Gastrocnemius medialis (tissue), 4 donors: Measurements from ENCODE around the gene CAB39. TPM values are rescaled to one million over a fixed set of nuclear protein-coding genes. Genes with fewer than 3 reads are reported as not detected.

Experiments
- ATAC-seq, 2 donors: fragments of 150-250 bp; one replicate each; pipeline ENCODE4 v1.9.1; 2016
- DNase-seq, 2 donors: peaks; one replicate each; pipeline ENCODE4 v3.0.0-alpha.2; 2019
- H3K27ac ChIP-seq, 4 donors: fragments of 200-600 bp; sonication (generic); 1 replicate in 1 of 4; 2 replicates in 3 of 4; pipeline ENCODE4 v1.5.1; 2016 to 2018; ENCODE audit warnings: mild to moderate bottlenecking in 2 of 4, moderate library complexity in 1 of 4
- H3K27me3 ChIP-seq, 3 donors: fragments of 200-600 bp; sonication (generic) in 2 of 3; 1 replicate in 1 of 3; 2 replicates in 2 of 3; pipeline versions ENCODE4 v1.5.1 to v1.6.0; 2016 to 2019; ENCODE audit warnings: mild to moderate bottlenecking in 1 of 3, moderate library complexity in 1 of 3
- H3K36me3 ChIP-seq, 2 donors: fragments of 200-600 bp; sonication (generic) in 1 of 2; one replicate each; pipeline ENCODE4 v1.5.1; 2017 to 2018
- H3K4me1 ChIP-seq, 2 donors: fragments of 200-600 bp; sonication (generic) in 1 of 2; one replicate each; pipeline ENCODE4 v1.5.1; 2016 to 2017; ENCODE audit warnings: mild to moderate bottlenecking in 2 of 2
- H3K4me3 ChIP-seq, 4 donors: fragments of 200-600 bp; sonication (generic) in 3 of 4; 1 replicate in 1 of 4; 2 replicates in 3 of 4; pipeline ENCODE4 v1.5.1; 2016 to 2019; ENCODE audit warnings: mild to moderate bottlenecking in 2 of 4
- H3K9me3 ChIP-seq, 3 donors: fragments of 200-600 bp; sonication (generic) in 2 of 3; 1 replicate in 1 of 3; 2 replicates in 2 of 3; pipeline ENCODE4 v1.5.1; 2016 to 2019
- POLR2A ChIP-seq, 2 donors: fragments of 450-650 bp; IDR thresholded peaks; one replicate each; pipeline ENCODE4 v1.6.1; 2017; ENCODE audit warnings: antibody characterized with exemption in 2 of 2, mild to moderate bottlenecking in 2 of 2, moderate library complexity in 2 of 2
- in situ Hi-C, 4 donors: fragments of 200-750 bp; cut with MboI; loops; one replicate each; pipeline versions ENCODE4 v1.15.0 to v1.8.0; 2017; ENCODE audit warnings: low sequenced_read_pairs in 4 of 4
- intact Hi-C: fragments of 100-400 bp; cut with DNase I; formaldehyde crosslinking; loops from one replicate; pipeline ENCODE4 v1.15.1; 2023; ENCODE audit warnings: low total_unique reads
- total RNA-seq, 4 donors: library from RNA; depleted of rRNA; stranded (reverse); fragments of >200 nt; gene quantifications; one replicate each; pipeline versions ENCODE4 v1.1.0 to v1.2.3, GENCODE V29; 2016
- TF ChIP-seq, protein P1 (sequence below), 5 experiments: fragments of 450-650 bp in 3 of 5; fragments of 200-600 bp in 2 of 5; sonication (generic) in 2 of 5; IDR thresholded peaks in 4 of 5; conservative IDR thresholded peaks in 1 of 5; 1 replicate in 4 of 5; 2 replicates in 1 of 5; pipeline ENCODE4 v1.5.1; 2016 to 2019; ENCODE audit warnings: antibody characterized with exemption in 5 of 5, mild to moderate bottlenecking in 3 of 5, moderate library complexity in 3 of 5

The CAB39 gene
- 100 to 1,000 TPM in 3 of 4 donors, 10 to 100 TPM in 1; 93.9 to 211 (median 133) TPM for total RNA-seq

DNA sequence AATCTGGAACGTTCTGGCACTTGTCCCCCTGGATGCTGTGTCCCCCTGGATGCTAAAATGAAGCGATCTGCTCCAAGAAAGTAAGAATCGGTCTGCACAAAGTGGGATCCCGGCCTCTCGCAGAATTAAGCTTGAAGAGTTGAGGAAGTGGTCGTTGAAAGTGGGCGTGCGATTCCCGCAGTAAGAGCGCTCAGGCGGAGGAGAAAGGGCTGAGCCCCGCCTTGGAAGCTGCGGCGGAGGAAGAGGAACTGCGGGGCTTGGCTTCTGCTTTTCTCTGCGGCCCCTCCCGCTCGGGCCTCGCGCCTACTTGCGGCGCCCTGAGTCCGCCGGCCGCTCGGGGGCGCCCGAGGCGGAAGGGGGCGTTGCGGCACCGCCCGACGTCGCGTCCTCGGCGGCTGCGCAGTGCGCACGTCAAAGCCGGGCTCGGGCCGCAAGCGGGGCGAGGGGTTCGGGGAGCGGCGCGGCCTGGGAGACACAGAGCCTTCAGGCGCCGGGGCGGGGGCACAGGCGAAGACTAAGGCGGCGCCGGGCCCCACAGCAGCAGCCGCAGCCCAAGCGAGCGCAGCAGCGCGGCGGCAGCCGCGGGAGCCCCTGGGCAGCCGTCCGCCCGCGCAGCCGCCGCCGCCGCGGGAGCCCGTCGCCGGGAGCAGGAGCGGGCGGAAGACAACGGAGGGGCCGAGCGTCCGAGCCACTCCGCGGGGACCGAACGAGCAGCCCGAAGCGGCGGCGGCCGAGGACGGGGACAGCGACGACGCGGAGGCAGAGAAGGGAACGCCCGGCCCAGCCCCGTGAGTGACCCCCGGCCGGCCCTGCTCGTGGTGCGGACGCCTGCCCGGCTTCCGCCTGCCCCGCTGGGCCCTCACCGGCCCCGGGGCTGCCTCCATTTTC is at the start of gene CAB39:
TSS of gene CAB39 (plus strand) at position 400 of the 888 bp plus-strand sequence. CDS start 47,160 bp downstream, outside the sequence.
- intact Hi-C loops: loop anchor here (1.0 kb wide), 2 partner anchors 44 to 87 kb away; no protein-coding TSS in a partner anchor

GRCh38 chr2:230664128-230664527 is 48.5 kb upstream of the CAB39 start:
- peaks cover 53 to 70% of the 10 kb centered on the region in 2 donors for H3K4me1 ChIP-seq
- in situ Hi-C loops: no loop called here
- ATAC-seq (no peak), DNase-seq (peak in 1 of 2 donors; percentile 54)
- no peak for TF ChIP-seq POLR2A (IDR thresholded peaks at IDR 0.05)
- TF ChIP-seq, protein P1, sequence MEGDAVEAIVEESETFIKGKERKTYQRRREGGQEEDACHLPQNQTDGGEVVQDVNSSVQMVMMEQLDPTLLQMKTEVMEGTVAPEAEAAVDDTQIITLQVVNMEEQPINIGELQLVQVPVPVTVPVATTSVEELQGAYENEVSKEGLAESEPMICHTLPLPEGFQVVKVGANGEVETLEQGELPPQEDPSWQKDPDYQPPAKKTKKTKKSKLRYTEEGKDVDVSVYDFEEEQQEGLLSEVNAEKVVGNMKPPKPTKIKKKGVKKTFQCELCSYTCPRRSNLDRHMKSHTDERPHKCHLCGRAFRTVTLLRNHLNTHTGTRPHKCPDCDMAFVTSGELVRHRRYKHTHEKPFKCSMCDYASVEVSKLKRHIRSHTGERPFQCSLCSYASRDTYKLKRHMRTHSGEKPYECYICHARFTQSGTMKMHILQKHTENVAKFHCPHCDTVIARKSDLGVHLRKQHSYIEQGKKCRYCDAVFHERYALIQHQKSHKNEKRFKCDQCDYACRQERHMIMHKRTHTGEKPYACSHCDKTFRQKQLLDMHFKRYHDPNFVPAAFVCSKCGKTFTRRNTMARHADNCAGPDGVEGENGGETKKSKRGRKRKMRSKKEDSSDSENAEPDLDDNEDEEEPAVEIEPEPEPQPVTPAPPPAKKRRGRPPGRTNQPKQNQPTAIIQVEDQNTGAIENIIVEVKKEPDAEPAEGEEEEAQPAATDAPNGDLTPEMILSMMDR (IDR thresholded peaks at IDR 0.05 in 4 of 5, conservative IDR thresholded peaks at IDR 0.05 in 1 of 5): no peak
- intact Hi-C loops: no loop called here
- H3K27ac ChIP-seq: peak overlapping the region in 2 of 4 donors; percentile 8 to 53
- H3K36me3 ChIP-seq: no peaks in the 10 kb centered on the region
- H3K27me3 ChIP-seq: no peaks in the 10 kb centered on the region
- no peak overlapping the region for H3K4me3 ChIP-seq
- no peaks in the 10 kb centered on the region for H3K9me3 ChIP-seq

More for the DNA sequence above, at the start of gene CAB39:
- Histone ChIP-seq H3K27me3 (no peaks in the 10 kb centered on the region), H3K27ac (peak within 1 kb of the TSS; percentile 81 to 98 (median 93)), H3K4me1 (peaks cover 31 to 35% of the 10 kb centered on the region in 2 donors), H3K4me3 (peak within 1 kb of the TSS; percentile 80 to 91 (median 87)), H3K9me3 (no peaks in the 10 kb centered on the region), H3K36me3 (no peaks in the 10 kb centered on the region)
- DNase-seq: peak; percentile 69 to 83
- peak; percentile 81 to 84 for ATAC-seq
- in situ Hi-C loops: loop anchor here in 2 of 4 donors (10.0 kb wide), 2 partner anchors 72 to 82 kb away; no protein-coding TSS in a partner anchor
- TF ChIP-seq, protein P1 (IDR thresholded peaks at IDR 0.05 in 4 of 5, conservative IDR thresholded peaks at IDR 0.05 in 1 of 5): peak; percentile 74 to 94 (median 92)
- TF ChIP-seq POLR2A (IDR thresholded peaks at IDR 0.05): peak; percentile 93 to 95

GRCh38 chr2:230664844-230665243 is 47.8 kb upstream of the CAB39 start:
- intact Hi-C loops: loop anchor here (5.0 kb wide), 3 partner anchors 117 to 147 kb away; no protein-coding TSS in a partner anchor
- peak overlapping the region in 1 of 4 donors; percentile 60 for H3K27ac ChIP-seq
- no peak for ATAC-seq
- no peaks in the 10 kb centered on the region for H3K9me3 ChIP-seq
- no peak overlapping the region for H3K4me3 ChIP-seq
- in situ Hi-C loops: no loop called here
- no peaks in the 10 kb centered on the region for H3K27me3 ChIP-seq
- no peaks in the 10 kb centered on the region for H3K36me3 ChIP-seq
- H3K4me1 ChIP-seq: peaks cover 58 to 70% of the 10 kb centered on the region in 2 donors
- no peak for DNase-seq
- TF ChIP-seq, protein P1 (IDR thresholded peaks at IDR 0.05 in 4 of 5, conservative IDR thresholded peaks at IDR 0.05 in 1 of 5): no peak
- no peak for TF ChIP-seq POLR2A (IDR thresholded peaks at IDR 0.05)

DNA sequence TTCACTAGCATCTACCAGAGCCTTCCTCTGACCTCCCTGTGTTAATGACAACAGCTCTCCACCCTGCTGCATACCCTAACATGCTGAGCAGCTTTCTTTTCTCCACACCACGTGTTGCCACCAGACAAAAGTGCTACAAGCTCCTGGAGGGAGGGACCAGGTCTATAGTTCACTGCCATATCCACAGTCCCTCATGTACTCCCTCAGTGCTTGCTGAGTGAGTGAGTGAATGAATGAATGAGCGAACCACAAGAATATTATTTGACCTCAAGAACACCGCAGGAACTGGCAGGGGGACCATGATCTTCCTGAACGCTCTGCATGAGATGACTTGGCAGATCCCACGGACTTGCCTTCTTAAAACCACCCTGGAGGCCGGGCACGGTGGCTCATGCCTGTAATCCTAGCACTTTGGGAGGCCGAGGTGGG is 47.4 kb upstream of the CAB39 start:
- DNase-seq (no peak), ATAC-seq (no peak)
- H3K27ac ChIP-seq: peak overlapping the region in 1 of 4 donors; percentile 60
- H3K36me3 ChIP-seq: no peaks in the 10 kb centered on the region
- no peaks in the 10 kb centered on the region for H3K9me3 ChIP-seq
- TF ChIP-seq, protein P1 (IDR thresholded peaks at IDR 0.05 in 4 of 5, conservative IDR thresholded peaks at IDR 0.05 in 1 of 5): no peak
- no peak for TF ChIP-seq POLR2A (IDR thresholded peaks at IDR 0.05)
- intact Hi-C loops: loop anchor here (5.0 kb wide), 3 partner anchors 117 to 147 kb away; no protein-coding TSS in a partner anchor
- H3K4me3 ChIP-seq: no peak overlapping the region
- peaks cover 56 to 70% of the 10 kb centered on the region in 2 donors for H3K4me1 ChIP-seq
- in situ Hi-C loops: no loop called here
- no peaks in the 10 kb centered on the region for H3K27me3 ChIP-seq
